ENCODE measurements around the gene C6orf47.

The C6orf47 gene

DNA sequence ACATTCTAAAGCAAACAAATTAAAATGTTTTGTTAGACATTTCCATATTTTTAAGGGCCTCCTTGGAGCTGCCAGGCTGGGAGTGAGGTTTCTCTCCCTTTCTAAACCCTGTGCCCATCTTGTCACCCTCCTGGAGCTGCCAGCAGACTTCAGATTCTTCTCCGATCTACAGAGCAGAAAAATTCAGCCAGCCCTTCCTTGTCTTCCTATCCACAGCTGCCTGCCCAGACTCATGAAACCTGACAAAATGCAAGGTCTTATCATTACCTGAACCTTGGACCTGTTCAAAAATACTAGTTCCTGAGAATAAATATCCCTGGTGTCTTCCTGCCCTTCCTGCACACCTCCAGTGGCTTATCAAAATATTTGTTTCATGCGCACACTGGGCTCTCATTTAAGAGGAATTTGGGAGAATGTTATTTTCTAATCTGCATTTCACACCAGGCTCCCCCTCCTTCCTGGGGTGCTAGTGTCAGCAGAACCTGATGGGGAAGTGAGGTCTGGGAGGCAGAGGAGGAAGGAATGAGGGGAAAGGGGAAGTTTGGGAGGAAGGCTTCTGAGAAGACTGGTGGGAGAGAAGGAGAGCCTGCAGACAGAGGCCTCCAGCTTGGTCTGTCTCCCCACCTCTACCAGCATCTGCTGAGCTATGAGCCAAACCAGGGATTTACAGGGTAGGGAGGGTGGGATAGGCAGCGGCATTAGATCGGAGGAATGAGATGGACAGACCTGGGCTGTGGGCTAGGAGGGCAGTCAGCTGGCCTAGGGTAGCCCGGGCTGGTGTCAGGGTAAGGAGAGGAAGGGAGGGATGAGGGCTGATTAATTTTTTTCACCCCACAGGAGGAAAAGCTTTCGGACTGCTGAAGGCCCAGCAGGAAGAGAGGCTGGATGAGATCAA lies 45.6 kb downstream of the C6orf47 start, which contains the start of gene AIF1:
TSS of gene AIF1 (plus strand) at position 551 of the 895 bp plus-strand sequence. CDS start at position 647, 96 bp downstream.
- no peak for DNase-seq (ENCODE audit: low read depth)

- DNase-seq (ENCODE audit: low read depth), result no peak
Observed at GRCh38 chr6:31614075-31614619, 46.4 kb downstream of the C6orf47 start.

GRCh38 chr6:31610968-31611367 lies 49.6 kb downstream of the C6orf47 start:
- no peak for DNase-seq (ENCODE audit: low read depth)

- no peak for DNase-seq (ENCODE audit: low read depth)
Observed at GRCh38 chr6:31609519-31610406, 50.8 kb downstream of the C6orf47 start.
